IMR-90 (cell line): ENCODE results near the gene PTK7. TPM values are rescaled to one million over a fixed set of nuclear protein-coding genes. Genes with fewer than 3 reads are reported as not detected.

Experiments used
- ATAC-seq: fragments of 200-7000 bp; cut with Tn5 transposase; 2 replicates; pipeline ENCODE4 v1.9.1; 2020; ENCODE audit warnings: low read depth, mild to moderate bottlenecking, moderate library complexity
- BruUV-seq: library from RNA; stranded (reverse); fragments of 400-500 nt; replicated peaks from 2 replicates; lab custom pipeline; 2021; lab: Mats Ljungman, UMichigan
- CTCF ChIA-PET: fragments of 300-600 bp; formaldehyde crosslinking; extraction: SDS; loops from one replicate; lab custom pipeline; 2021; ENCODE audit warnings: antibody characterized with exemption; lab: Yijun Ruan, JAX
- POLR2A ChIA-PET: fragments of 300-600 bp; sonication (Branson Sonifier 250); formaldehyde crosslinking; loops from one replicate; lab custom pipeline; 2022; ENCODE audit warnings: antibody characterized with exemption; ENCODE audit not compliant: unreplicated experiment; lab: Charles Lee
- DNase-seq: peaks from one replicate; pipeline ENCODE4 v3.0.0; 2013
- H2AFZ ChIP-seq: replicated peaks from 2 replicates; pipeline ENCODE3; 2013; ENCODE audit warnings: low read length, mild to moderate bottlenecking; ENCODE audit not compliant: poor library complexity
- H2AK5ac ChIP-seq: 2 replicates; pipeline ENCODE4 v1.6.1; 2013; ENCODE audit warnings: low read depth, low read length, inconsistent platforms
- H2AK9ac ChIP-seq: replicated peaks from 2 replicates; pipeline ENCODE3; 2013; ENCODE audit warnings: mild to moderate bottlenecking, low read depth, low read length, moderate library complexity; ENCODE audit not compliant: poor library complexity
- H2BK120ac ChIP-seq: 2 replicates; pipeline ENCODE4 v1.6.1; 2013; ENCODE audit warnings: low read depth, low read length, inconsistent platforms
- H2BK15ac ChIP-seq: 3 replicates; pipeline ENCODE4 v1.6.1; 2013; ENCODE audit warnings: low read depth, low read length, inconsistent platforms
- H2BK20ac ChIP-seq: 2 replicates; pipeline ENCODE4 v1.6.1; 2013; ENCODE audit warnings: low read depth, mild to moderate bottlenecking, inconsistent platforms, low read length, moderate library complexity
- H2BK5ac ChIP-seq: 2 replicates; pipeline ENCODE4 v1.6.1; 2013; ENCODE audit warnings: mild to moderate bottlenecking, low read depth, low read length, inconsistent platforms; ENCODE audit not compliant: poor library complexity, severe bottlenecking
- H3K14ac ChIP-seq: replicated peaks from 2 replicates; pipeline ENCODE4 v1.6.1; 2013; ENCODE audit warnings: low read depth, low read length, inconsistent platforms
- H3K18ac ChIP-seq: 2 replicates; pipeline ENCODE4 v1.6.1; 2013; ENCODE audit warnings: low read depth, low read length, control low read depth
- H3K23ac ChIP-seq: 2 replicates; pipeline ENCODE4 v1.6.1; 2013; ENCODE audit warnings: low read depth, low read length, inconsistent platforms
- H3K27ac ChIP-seq: 2 replicates; pipeline ENCODE4 v1.5.1; 2013; ENCODE audit warnings: mild to moderate bottlenecking, control low read depth, low read length; ENCODE audit not compliant: insufficient read depth
- H3K27me3 ChIP-seq: 2 replicates; pipeline ENCODE4 v1.6.1; 2013; ENCODE audit warnings: low read length; ENCODE audit not compliant: control insufficient read depth, insufficient read depth
- H3K36me3 ChIP-seq: 2 replicates; pipeline ENCODE4 v1.6.1; 2013; ENCODE audit warnings: low read length, mixed read lengths; ENCODE audit not compliant: control insufficient read depth, insufficient read depth
- H3K4ac ChIP-seq: 2 replicates; pipeline ENCODE4 v1.6.1; 2013; ENCODE audit warnings: low read depth, low read length, inconsistent platforms
- H3K4me1 ChIP-seq: 2 replicates; pipeline ENCODE4 v1.6.1; 2013; ENCODE audit warnings: low read length, mixed read lengths; ENCODE audit not compliant: control insufficient read depth, insufficient read depth
- H3K4me2 ChIP-seq: 2 replicates; pipeline ENCODE4 v1.6.1; 2013; ENCODE audit warnings: low read depth, mild to moderate bottlenecking, control low read depth, low read length, moderate library complexity
- H3K4me3 ChIP-seq: 2 replicates; pipeline ENCODE4 v1.5.1; 2013; ENCODE audit warnings: low read depth, mild to moderate bottlenecking, control low read depth, low read length, moderate library complexity; ENCODE audit not compliant: insufficient read depth
- H3K56ac ChIP-seq: 2 replicates; pipeline ENCODE4 v1.6.1; 2013; ENCODE audit warnings: low read length, inconsistent platforms; ENCODE audit not compliant: insufficient read depth; ENCODE audit errors: extremely low read depth
- H3K79me1 ChIP-seq, 2 experiments: 2 replicates each; pipeline ENCODE4 v1.6.1; 2013; ENCODE audit warnings: low read length in 2 of 2, inconsistent platforms in 1 of 2, low read depth in 1 of 2
- H3K9ac ChIP-seq: 2 replicates; pipeline ENCODE4 v1.6.1; 2013; ENCODE audit warnings: low read depth, low read length, control low read depth
- H3K9me1 ChIP-seq: 2 replicates; pipeline ENCODE4 v1.6.1; 2013; ENCODE audit warnings: low read length, inconsistent platforms; ENCODE audit not compliant: insufficient read depth
- H3K9me3 ChIP-seq: 2 replicates; pipeline ENCODE4 v1.6.1; 2013; ENCODE audit warnings: low read length; ENCODE audit not compliant: control insufficient read depth, insufficient read depth
- H4K20me1 ChIP-seq: 2 replicates; pipeline ENCODE4 v1.6.1; 2013; ENCODE audit warnings: low read length, inconsistent platforms; ENCODE audit not compliant: insufficient read depth
- H4K5ac ChIP-seq: 2 replicates; pipeline ENCODE4 v1.6.1; 2013; ENCODE audit warnings: mild to moderate bottlenecking, low read depth, low read length, control low read depth
- H4K8ac ChIP-seq, 2 experiments: 2 replicates each; pipeline ENCODE4 v1.6.1; 2013; ENCODE audit warnings: low read depth in 2 of 2, low read length in 2 of 2, control low read depth in 1 of 2, inconsistent platforms in 1 of 2
- H4K91ac ChIP-seq: 2 replicates; pipeline ENCODE4 v1.6.1; 2013; ENCODE audit warnings: low read depth, low read length, inconsistent platforms; ENCODE audit not compliant: insufficient read depth
- CEBPB ChIP-seq: IDR thresholded peaks from 2 replicates; pipeline ENCODE4 v1.6.1; 2012; ENCODE audit warnings: low read depth, low read length, improper control_type of control experiment
- FOS ChIP-seq: fragments of 150-350 bp; IDR thresholded peaks from 2 replicates; pipeline ENCODE4 v1.6.1; 2016; ENCODE audit warnings: low read depth, low read length
- MAZ ChIP-seq: IDR thresholded peaks from 2 replicates; pipeline ENCODE4 v1.6.1; 2012; ENCODE audit warnings: low read depth, mild to moderate bottlenecking, low read length, improper control_type of control experiment, moderate library complexity, borderline replicate concordance
- NFE2L2 ChIP-seq: fragments of 150-350 bp; IDR thresholded peaks from 2 replicates; pipeline ENCODE4 v1.6.1; 2016; ENCODE audit warnings: low read depth, mild to moderate bottlenecking, low read length
- POLR2A ChIP-seq: IDR thresholded peaks from 2 replicates; pipeline ENCODE4 v1.6.1; 2012; ENCODE audit warnings: mild to moderate bottlenecking, low read depth, low read length
- RFX5 ChIP-seq: IDR thresholded peaks from 2 replicates; pipeline ENCODE4 v1.8.0; 2012; ENCODE audit warnings: low read depth, mild to moderate bottlenecking, low read length, moderate library complexity
- SMC3 ChIP-seq: fragments of 150-350 bp; IDR thresholded peaks from 2 replicates; pipeline ENCODE4 v1.6.1; 2016; ENCODE audit warnings: low read depth, mild to moderate bottlenecking, antibody characterized with exemption, low read length, moderate library complexity
- WGBS, 2 experiments: methylation state at CpG; one replicate each; pipeline versions ENCODE4 v1.1.5 to v1.1.7; 2013; ENCODE audit warnings: missing lambda C conversion rate in 2 of 2; ENCODE audit not compliant: insufficient read length in 1 of 2; ENCODE audit errors: extremely low coverage in 2 of 2; 5-methylcytosine and 5-hydroxymethylcytosine counted together
- dilution Hi-C: fragments of 300-500 bp; cut with HindIII; formaldehyde crosslinking; loops from one replicate; pipeline ENCODE4 v1.14.3; 2018; ENCODE audit warnings: low sequenced_read_pairs; ENCODE audit not compliant: unreplicated experiment
- in situ Hi-C: fragments of 300-500 bp; cut with MboI; formaldehyde crosslinking; loops from 3 replicates; pipeline ENCODE4 v1.14.3; 2019; ENCODE audit warnings: low sequenced_read_pairs, inconsistent platforms, mixed read lengths
- intact Hi-C: fragments of 100-400 bp; cut with micrococcal nuclease; formaldehyde crosslinking; loops from 2 replicates; pipeline ENCODE4 v1.10.0; 2022
- polyA plus RNA-seq, 3 experiments: library from polyadenylated mRNA; depleted of rRNA; stranded (reverse); fragments of >200 nt; gene quantifications; 2 replicates each; pipeline ENCODE4 v1.2.3, GENCODE V29; 2012; ENCODE audit warnings: low replicate concordance in 1 of 3
- total RNA-seq: library from RNA; depleted of rRNA; stranded (reverse); fragments of >200 nt; gene quantifications from 2 replicates; pipeline ENCODE4 v1.2.3, GENCODE V29; 2012
- TF ChIP-seq, protein P1 (sequence below): conservative IDR thresholded peaks from 2 replicates; pipeline ENCODE4 v1.5.1; 2012; ENCODE audit warnings: mild to moderate bottlenecking, low read depth, low read length, improper control_type of control experiment
- TF ChIP-seq, protein P2 (sequence below): fragments of 150-350 bp; IDR thresholded peaks from 2 replicates; pipeline ENCODE4 v1.6.1; 2016; ENCODE audit warnings: low read depth, mild to moderate bottlenecking, low read length, moderate library complexity, borderline replicate concordance
- TF ChIP-seq, protein P3 (sequence below): fragments of 150-350 bp; IDR thresholded peaks from 2 replicates; pipeline ENCODE4 v1.6.1; 2017; ENCODE audit warnings: mild to moderate bottlenecking, antibody characterized with exemption, low read length, low read depth

The PTK7 gene
- total and polyA plus RNA-seq, 2 of the 4 experiments (the other 2 are of a cell fraction), result 47.1 to 142 TPM

DNA sequence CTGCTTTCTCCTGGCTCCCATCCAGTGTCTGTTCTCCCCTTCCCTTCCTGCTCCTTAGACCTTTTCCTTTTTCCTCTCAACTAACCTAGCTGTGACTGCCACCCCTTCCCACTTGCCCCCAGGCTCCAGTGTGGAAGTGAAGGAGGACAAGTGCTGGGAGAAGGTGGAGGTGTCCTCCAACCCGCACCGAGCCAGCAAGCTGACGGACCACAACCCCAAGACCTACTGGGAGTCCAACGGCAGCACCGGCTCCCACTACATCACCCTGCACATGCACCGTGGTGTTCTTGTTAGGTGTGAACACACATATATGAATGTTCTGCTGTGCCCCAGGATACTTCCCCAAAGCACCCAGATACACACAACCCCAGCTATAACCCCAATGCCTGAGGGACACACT is 124.4 kb downstream of the PTK7 start:
- no peak overlapping the region for H2AFZ ChIP-seq
- H4K91ac ChIP-seq, result no peak overlapping the region
- no peak overlapping the region for H2BK15ac ChIP-seq
- H2AK5ac ChIP-seq, result no peak overlapping the region
- no peak for DNase-seq
- no peaks in the 10 kb centered on the region; the same call in 1 of the 2 replicates for H3K9me1 ChIP-seq
- no peak overlapping the region for H3K4ac ChIP-seq
- no peaks in the 10 kb centered on the region for H3K9me3 ChIP-seq
- H3K14ac ChIP-seq, result no peak overlapping the region
- no peak overlapping the region for H2BK120ac ChIP-seq
- H3K56ac ChIP-seq, result no peak overlapping the region
- H3K27me3 ChIP-seq, result no peaks in the 10 kb centered on the region
- H4K5ac ChIP-seq, result no peak overlapping the region
- TF ChIP-seq CEBPB (no peak), MAZ (no peak), NFE2L2 (no peak), SMC3 (no peak), FOS (no peak), RFX5 (no peak), POLR2A (no peak)
- TF ChIP-seq, protein P1, sequence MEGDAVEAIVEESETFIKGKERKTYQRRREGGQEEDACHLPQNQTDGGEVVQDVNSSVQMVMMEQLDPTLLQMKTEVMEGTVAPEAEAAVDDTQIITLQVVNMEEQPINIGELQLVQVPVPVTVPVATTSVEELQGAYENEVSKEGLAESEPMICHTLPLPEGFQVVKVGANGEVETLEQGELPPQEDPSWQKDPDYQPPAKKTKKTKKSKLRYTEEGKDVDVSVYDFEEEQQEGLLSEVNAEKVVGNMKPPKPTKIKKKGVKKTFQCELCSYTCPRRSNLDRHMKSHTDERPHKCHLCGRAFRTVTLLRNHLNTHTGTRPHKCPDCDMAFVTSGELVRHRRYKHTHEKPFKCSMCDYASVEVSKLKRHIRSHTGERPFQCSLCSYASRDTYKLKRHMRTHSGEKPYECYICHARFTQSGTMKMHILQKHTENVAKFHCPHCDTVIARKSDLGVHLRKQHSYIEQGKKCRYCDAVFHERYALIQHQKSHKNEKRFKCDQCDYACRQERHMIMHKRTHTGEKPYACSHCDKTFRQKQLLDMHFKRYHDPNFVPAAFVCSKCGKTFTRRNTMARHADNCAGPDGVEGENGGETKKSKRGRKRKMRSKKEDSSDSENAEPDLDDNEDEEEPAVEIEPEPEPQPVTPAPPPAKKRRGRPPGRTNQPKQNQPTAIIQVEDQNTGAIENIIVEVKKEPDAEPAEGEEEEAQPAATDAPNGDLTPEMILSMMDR, result no peak
- TF ChIP-seq, protein P2, sequence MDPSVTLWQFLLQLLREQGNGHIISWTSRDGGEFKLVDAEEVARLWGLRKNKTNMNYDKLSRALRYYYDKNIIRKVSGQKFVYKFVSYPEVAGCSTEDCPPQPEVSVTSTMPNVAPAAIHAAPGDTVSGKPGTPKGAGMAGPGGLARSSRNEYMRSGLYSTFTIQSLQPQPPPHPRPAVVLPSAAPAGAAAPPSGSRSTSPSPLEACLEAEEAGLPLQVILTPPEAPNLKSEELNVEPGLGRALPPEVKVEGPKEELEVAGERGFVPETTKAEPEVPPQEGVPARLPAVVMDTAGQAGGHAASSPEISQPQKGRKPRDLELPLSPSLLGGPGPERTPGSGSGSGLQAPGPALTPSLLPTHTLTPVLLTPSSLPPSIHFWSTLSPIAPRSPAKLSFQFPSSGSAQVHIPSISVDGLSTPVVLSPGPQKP, result no peak
- TF ChIP-seq, protein P3, sequence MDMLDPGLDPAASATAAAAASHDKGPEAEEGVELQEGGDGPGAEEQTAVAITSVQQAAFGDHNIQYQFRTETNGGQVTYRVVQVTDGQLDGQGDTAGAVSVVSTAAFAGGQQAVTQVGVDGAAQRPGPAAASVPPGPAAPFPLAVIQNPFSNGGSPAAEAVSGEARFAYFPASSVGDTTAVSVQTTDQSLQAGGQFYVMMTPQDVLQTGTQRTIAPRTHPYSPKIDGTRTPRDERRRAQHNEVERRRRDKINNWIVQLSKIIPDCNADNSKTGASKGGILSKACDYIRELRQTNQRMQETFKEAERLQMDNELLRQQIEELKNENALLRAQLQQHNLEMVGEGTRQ, result no peak
- H2BK20ac ChIP-seq, result no peak overlapping the region
- H2AK9ac ChIP-seq, result no peak overlapping the region
- no peaks in the 10 kb centered on the region for H3K79me1 ChIP-seq
- no peak overlapping the region for H2BK5ac ChIP-seq
- no peak overlapping the region for H3K27ac ChIP-seq
- dilution Hi-C loops, result no loop called here
- H3K18ac ChIP-seq, result no peak overlapping the region
- in situ Hi-C loops, result no loop called here
- no peak overlapping the region for H3K9ac ChIP-seq
- H3K4me2 ChIP-seq, result no peak overlapping the region
- no peak overlapping the region for H4K8ac ChIP-seq
- no CpG with 5 or more reads among the region's 6 CpGs for WGBS, 2 experiments
- CTCF ChIA-PET, result no interaction called here
- POLR2A ChIA-PET, result no interaction called here
- ATAC-seq, result no peak
- peaks cover 48% of the 10 kb centered on the region for H3K36me3 ChIP-seq
- H3K4me3 ChIP-seq, result no peak overlapping the region
- no peaks in the 10 kb centered on the region for H4K20me1 ChIP-seq
- BruUV-seq, result no TSS peak
- intact Hi-C loops, result no loop called here
- H3K23ac ChIP-seq, result no peak overlapping the region
- no peaks in the 10 kb centered on the region for H3K4me1 ChIP-seq
